HS-27A (cell line): ENCODE measurements around the gene BCL2.
"Not testable (repeated sequence)": the region's sequence is repeated elsewhere in the genome, so short reads cannot be mapped to it uniquely, and the experiment has no call there.

ENCODE experiments used
- DNase-seq: peaks from one replicate; pipeline ENCODE4 v3.0.0-alpha.2; 2012; ENCODE audit warnings: low read depth, missing footprints

Gene BCL2

GRCh38 chr18:63198868-63199742 is 120.5 kb downstream of the BCL2 start:
- no peak for DNase-seq

GRCh38 chr18:63198098-63198760 is 121.3 kb downstream of the BCL2 start:
- no peak for DNase-seq

GRCh38 chr18:63197246-63197869 is 122.2 kb downstream of the BCL2 start:
- no peak for DNase-seq

DNA sequence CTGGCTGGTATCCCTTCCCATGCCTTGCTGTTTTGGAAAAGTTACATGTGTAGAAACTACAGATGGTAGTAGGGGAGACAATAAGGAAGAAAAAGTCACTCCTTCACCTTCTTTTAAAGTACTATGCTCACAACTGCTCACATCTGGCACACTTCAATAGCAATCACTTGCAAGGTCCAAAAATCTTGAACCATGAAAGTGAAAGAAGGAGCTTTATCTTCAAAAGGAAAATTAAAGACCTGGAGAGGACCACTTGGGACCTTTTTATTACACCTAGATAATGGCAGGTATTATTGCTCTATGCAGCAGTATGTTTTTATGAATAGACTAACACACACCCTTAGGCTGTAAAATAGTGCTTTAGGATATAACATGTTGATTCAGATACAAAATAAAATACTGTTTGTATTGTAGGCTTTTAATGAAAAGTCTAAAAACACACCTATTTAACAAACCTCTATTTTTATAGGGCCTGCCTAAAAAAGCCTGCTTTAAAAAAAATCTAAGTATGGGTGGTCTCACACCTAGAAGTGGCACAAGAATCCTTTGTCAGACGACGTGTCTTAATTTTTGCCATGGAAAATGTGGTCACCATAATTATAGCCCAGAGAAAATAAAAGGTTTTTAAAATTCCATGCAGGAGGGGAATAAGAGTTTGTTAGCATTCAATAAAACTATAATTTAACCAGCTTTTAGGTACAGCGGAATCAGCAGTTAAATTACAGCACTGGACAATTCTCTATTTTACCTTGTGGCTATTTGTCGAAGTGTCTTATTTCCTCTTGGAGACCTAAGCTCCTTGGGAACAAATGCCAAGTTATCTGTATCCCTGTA is 124.0 kb downstream of the BCL2 start:
- DNase-seq, result no peak

GRCh38 chr18:63192885-63193349 is 126.7 kb downstream of the BCL2 start:
- no peak for DNase-seq

DNA sequence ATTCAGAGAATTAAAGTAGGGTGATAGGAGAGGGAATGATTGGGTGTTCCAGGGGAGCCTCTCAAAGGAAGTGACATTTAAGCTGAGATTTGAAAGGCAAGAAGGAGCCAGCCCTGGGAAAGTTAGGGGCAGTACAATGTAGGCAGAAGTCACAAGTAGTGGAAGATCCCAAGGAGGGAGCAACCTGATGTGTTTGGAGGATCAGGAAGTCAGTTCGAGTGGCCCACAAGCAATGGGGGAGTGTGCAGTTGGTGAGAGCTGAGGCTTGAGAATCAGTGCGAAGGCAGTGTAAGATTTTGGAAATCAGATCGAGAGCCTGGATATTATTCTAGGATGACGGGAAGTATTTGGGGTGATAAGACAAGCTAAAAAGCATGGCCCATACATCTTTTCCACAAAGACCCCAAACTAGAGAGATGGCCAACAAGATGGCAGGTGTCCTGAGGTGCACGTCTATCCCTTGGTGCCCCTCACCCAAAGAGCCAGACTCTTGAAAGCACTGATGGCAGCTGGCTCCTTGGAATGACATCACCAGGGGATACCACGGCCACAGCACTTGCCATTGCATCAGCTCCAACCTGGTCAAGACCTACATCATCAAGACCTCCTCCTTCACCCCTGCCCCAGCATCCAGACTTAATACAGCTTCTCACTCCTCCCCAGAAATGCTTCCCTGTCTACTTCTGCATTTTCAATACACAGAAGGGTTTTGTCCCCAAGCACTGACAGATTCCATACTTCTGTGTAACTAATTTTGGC is 127.3 kb downstream of the BCL2 start:
- no peak for DNase-seq

GRCh38 chr18:63191413-63191812 is 128.2 kb downstream of the BCL2 start:
- DNase-seq, result no peak

GRCh38 chr18:63190838-63191237 is 128.7 kb downstream of the BCL2 start:
- DNase-seq, result not testable (repeated sequence)

GRCh38 chr18:63189817-63190216 is 129.8 kb downstream of the BCL2 start:
- no peak for DNase-seq

- no peak for DNase-seq
These were observed 130.5 kb downstream of the BCL2 start for GRCh38 chr18:63189041-63189440.

DNA sequence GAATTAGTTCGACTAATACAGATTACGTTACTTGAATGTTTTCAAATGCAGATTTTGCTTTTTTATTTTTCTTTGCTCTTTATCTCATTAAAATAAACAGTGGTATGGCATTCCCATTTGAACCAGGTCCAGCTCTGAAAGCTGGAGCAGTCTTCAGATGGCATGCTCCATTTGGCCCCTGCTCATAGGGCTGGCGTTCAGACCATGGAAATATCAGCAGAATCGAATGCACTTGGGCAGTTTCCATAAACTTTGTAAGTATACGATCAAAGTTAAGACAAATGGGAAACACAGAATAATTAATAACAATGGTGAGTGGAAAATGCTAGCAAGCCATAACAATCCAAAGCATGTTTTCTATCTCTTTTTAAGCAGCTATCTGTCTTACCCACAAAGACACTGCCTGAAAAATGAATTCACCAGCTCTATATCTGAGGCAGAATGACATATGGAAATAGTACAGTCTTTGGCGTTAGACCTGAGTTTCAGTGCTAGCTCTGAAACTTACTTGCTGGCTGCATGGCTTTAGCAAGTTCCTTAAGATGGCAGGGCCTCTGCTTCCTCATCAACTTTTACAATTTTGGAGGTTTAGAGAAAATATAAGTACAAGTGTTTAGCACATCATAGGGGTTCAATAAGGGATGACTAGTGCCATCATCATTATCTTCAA is 131.6 kb downstream of the BCL2 start:
- no peak for DNase-seq

GRCh38 chr18:63187223-63187574 is 132.4 kb downstream of the BCL2 start:
- no peak for DNase-seq

- DNase-seq, result no peak
These were observed 132.9 kb downstream of the BCL2 start for GRCh38 chr18:63186520-63187222.

GRCh38 chr18:63185984-63186383 is 133.6 kb downstream of the BCL2 start:
- no peak for DNase-seq

DNA sequence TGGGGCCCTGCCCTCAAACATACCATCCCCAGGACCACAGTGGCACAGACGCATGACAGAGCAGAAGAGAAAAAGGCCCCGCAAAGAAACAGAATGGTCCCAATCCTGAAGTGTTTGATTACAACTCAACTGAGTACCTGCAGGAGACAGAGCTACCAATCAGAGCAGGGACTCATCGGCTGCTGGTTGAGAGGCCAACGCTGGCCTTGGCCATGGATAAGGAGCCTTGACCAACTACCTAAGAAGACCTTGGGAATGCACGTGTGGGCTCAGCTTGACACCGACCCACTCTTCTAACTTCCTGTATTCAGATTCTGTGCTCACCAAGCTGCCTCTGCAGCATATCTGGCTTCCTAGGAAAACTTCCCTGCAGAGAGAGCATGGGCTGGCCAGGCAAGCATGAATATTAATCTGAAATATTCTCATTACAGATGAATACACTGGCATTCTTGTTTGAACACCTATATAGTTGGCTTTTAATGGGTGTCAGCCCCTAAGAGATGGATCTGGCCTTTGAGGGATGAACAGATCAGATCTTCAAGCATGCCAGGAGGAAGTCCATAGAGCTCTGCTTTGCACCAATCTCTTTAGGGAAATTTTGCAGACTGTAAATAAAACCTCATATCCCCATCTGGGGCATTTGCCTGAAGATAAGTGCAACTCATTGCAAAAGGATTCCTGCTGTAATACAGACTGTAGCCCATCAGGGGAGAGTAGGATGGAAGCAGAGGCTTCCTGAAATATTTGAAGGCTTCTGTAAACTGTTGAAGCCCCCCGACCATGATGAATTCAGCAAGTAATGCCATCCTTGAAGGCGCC is 135.4 kb downstream of the BCL2 start:
- DNase-seq, result no peak

DNA sequence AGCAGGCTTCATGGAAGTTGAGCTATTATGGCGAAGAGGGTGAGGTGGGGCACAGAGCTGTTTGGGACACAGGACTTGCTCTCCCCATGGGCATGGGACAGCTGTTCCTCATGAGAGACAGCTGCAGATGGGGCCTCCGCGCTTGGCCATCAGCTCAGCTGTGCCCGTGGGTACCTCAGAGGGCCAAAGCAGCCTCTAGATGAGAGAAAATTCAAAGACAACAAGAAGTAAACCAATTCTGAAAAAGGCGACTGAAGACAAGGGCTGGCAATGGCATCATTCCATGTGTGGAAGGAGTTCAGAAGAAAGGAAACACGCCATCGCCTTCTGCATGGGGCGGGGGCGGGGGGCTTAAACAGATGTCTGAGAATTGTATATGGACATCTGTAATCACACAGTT is 136.2 kb downstream of the BCL2 start:
- no peak for DNase-seq

DNA sequence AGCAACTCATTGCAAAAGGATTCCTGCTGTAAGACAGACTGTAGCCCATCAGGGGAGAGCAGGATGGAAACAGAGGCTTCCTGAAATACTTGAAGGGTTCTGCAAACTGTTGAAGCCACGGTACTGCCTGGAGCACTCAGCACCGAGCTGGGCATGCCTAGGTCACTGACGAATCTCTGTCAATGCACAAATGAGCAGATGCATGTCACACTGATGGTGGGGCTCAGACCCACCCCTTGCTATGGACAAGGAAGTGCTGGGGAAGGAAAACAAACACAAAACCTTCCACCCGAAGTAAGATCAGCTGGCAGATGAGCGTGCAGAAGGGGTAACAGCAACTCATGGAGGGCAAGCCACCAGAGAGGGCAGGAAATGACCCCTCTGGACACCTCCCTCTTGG is 136.7 kb downstream of the BCL2 start:
- DNase-seq, result no peak

GRCh38 chr18:63182310-63182772 is 137.2 kb downstream of the BCL2 start:
- DNase-seq, result no peak

DNA sequence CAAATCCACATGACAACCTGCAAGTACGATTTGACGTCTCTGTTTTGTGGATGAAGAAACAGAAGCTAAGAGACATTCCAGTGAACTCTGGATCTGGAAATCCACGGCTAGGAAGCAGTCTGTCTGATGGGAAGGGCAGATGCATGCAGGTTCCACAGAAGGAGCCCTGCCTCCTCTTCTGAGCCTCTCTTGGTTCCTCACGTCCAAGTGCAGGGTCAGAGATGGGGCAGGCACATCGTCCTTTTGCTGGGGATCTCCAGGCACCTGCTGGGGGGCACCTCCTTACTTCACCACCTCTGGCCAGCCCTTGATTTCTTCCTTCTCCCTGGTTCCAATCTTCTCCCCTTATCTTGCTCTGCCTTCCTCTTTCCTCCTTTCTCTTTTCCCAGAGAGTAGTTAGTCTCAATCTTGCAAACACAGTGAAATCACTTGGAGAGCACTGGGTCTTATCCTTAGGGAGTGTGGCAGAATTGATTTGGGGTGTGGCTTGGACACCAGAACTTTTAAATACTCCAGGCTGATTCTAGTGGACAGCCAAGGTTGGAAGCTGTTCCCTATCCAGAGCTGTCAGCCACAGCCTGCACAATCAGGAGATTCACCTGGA is 137.8 kb downstream of the BCL2 start:
- DNase-seq, result no peak
